Measurements from ENCODE around the gene ARL4C. TPM values are rescaled to one million over a fixed set of nuclear protein-coding genes. Genes with fewer than 3 reads are reported as not detected.

The ARL4C gene
- total and polyA plus RNA-seq, 9 donors: 0.94 to 18.3 (median 5.1) TPM

- intact Hi-C loops (cut with DNase I): no loop called here
Measured at GRCh38 chr2:234533626-234534025, 36.7 kb upstream of the ARL4C start.

GRCh38 chr2:234528410-234529148 lies 31.7 kb upstream of the ARL4C start:
- DNase-seq: no peak
- no peak for TF ChIP-seq POLR2A (IDR thresholded peaks at IDR 0.05)
- TF ChIP-seq CTCF (IDR thresholded peaks at IDR 0.05): no peak
- no peak for TF ChIP-seq EP300 (IDR thresholded peaks at IDR 0.05)

More at GRCh38 chr2:234533626-234534025, 36.7 kb upstream of the ARL4C start:
- no peak for DNase-seq
- Histone ChIP-seq H3K27me3 (no peaks in the 10 kb centered on the region), H3K36me3 (no peaks in the 10 kb centered on the region), H3K9me3 (no peaks in the 10 kb centered on the region), H3K27ac (no peak overlapping the region), H3K4me1 (ENCODE audit: insufficient read depth) (no peaks in the 10 kb centered on the region), H3K4me3 (no peak overlapping the region)
- TF ChIP-seq EP300 (IDR thresholded peaks at IDR 0.05) (no peak), POLR2A (IDR thresholded peaks at IDR 0.05) (no peak)
- WGBS, 3 donors: 84 to 87% (median 85%) methylated on average over 9 of the region's 9 CpGs

GRCh38 chr2:234526711-234527110 lies 29.8 kb upstream of the ARL4C start:
- Histone ChIP-seq H3K4me3 (no peak overlapping the region), H3K9me3 (no peaks in the 10 kb centered on the region), H3K27me3 (no peaks in the 10 kb centered on the region), H3K27ac (no peak overlapping the region), H3K36me3 (no peaks in the 10 kb centered on the region), H3K4me1 (ENCODE audit: insufficient read depth) (no peaks in the 10 kb centered on the region)
- no peak for DNase-seq
- intact Hi-C loops (cut with DNase I): no loop called here
- 84 to 94% (median 91%) methylated on average over 3 of the region's 3 CpGs for WGBS, 3 donors
- no peak for TF ChIP-seq CTCF (IDR thresholded peaks at IDR 0.05)
- TF ChIP-seq POLR2A (IDR thresholded peaks at IDR 0.05): no peak
- TF ChIP-seq EP300 (IDR thresholded peaks at IDR 0.05): no peak

More at GRCh38 chr2:234528410-234529148, 31.7 kb upstream of the ARL4C start:
- intact Hi-C loops (cut with DNase I): no loop called here
- no peaks in the 10 kb centered on the region for H3K9me3 ChIP-seq
- no peak overlapping the region for H3K27ac ChIP-seq
- no peak overlapping the region for H3K4me3 ChIP-seq
- 76 to 83% (median 80%) methylated on average over 8 of the region's 8 CpGs for WGBS, 3 donors
- H3K27me3 ChIP-seq: no peaks in the 10 kb centered on the region
- no peaks in the 10 kb centered on the region for H3K36me3 ChIP-seq
- H3K4me1 ChIP-seq (ENCODE audit: insufficient read depth): no peaks in the 10 kb centered on the region

GRCh38 chr2:234521536-234521935 lies 24.7 kb upstream of the ARL4C start:
- H3K4me3 ChIP-seq: no peak overlapping the region
- intact Hi-C loops (cut with DNase I): no loop called here
- WGBS, 3 donors: 71 to 81% (median 74%) methylated on average over 2 of the region's 2 CpGs
- no peak for TF ChIP-seq EP300 (IDR thresholded peaks at IDR 0.05)
- TF ChIP-seq CTCF (IDR thresholded peaks at IDR 0.05): no peak
- no peak for TF ChIP-seq POLR2A (IDR thresholded peaks at IDR 0.05)
- no peak for DNase-seq
- H3K27ac ChIP-seq: no peak overlapping the region
- H3K9me3 ChIP-seq: no peaks in the 10 kb centered on the region
- H3K27me3 ChIP-seq: no peaks in the 10 kb centered on the region
- no peaks in the 10 kb centered on the region for H3K4me1 ChIP-seq (ENCODE audit: insufficient read depth)
- no peaks in the 10 kb centered on the region for H3K36me3 ChIP-seq

GRCh38 chr2:234518986-234519642 lies 22.2 kb upstream of the ARL4C start:
- no peak overlapping the region for H3K4me3 ChIP-seq
- DNase-seq: no peak
- H3K4me1 ChIP-seq (ENCODE audit: insufficient read depth): no peaks in the 10 kb centered on the region
- no peaks in the 10 kb centered on the region for H3K9me3 ChIP-seq
- TF ChIP-seq EP300 (IDR thresholded peaks at IDR 0.05): no peak
- no peak for TF ChIP-seq CTCF (IDR thresholded peaks at IDR 0.05)
- no peak for TF ChIP-seq POLR2A (IDR thresholded peaks at IDR 0.05)
- H3K27ac ChIP-seq: no peak overlapping the region
- intact Hi-C loops (cut with DNase I): no loop called here
- WGBS, 3 donors: 68 to 77% (median 69%) methylated on average over 5 of the region's 5 CpGs
- no peaks in the 10 kb centered on the region for H3K27me3 ChIP-seq
- no peaks in the 10 kb centered on the region for H3K36me3 ChIP-seq

All from ovary (tissue), 9 donors.